Measurements from ENCODE around the gene SCN9A.
"Not testable (repeated sequence)": the region's sequence is repeated elsewhere in the genome, so short reads cannot be mapped to it uniquely, and the experiment has no call there.

Gene SCN9A

GRCh38 chr2:166365239-166365638 is 10.5 kb downstream of the SCN9A start:
- H3K4me3 ChIP-seq (ENCODE audit: low read depth, low read length) = no peak overlapping the region
- no peak for TF ChIP-seq CTCF (IDR thresholded peaks at IDR 0.05; ENCODE audit: borderline replicate concordance, insufficient read depth, low read depth, low read length)

- no peak overlapping the region for H3K4me3 ChIP-seq (ENCODE audit: low read depth, low read length)
Measured at GRCh38 chr2:166364476-166365161, 11.1 kb downstream of the SCN9A start.

GRCh38 chr2:166361351-166362153 is 14.2 kb downstream of the SCN9A start:
- no peak overlapping the region for H3K4me3 ChIP-seq (ENCODE audit: low read depth, low read length)
- peak; percentile 24; the same call in 1 of the 2 replicates for TF ChIP-seq CTCF (IDR thresholded peaks at IDR 0.05; ENCODE audit: borderline replicate concordance, insufficient read depth, low read depth, low read length)

More at GRCh38 chr2:166364476-166365161, 11.1 kb downstream of the SCN9A start:
- TF ChIP-seq CTCF (IDR thresholded peaks at IDR 0.05; ENCODE audit: borderline replicate concordance, insufficient read depth, low read depth, low read length) = no peak

GRCh38 chr2:166360906-166361305 is 14.8 kb downstream of the SCN9A start:
- H3K4me3 ChIP-seq (ENCODE audit: low read depth, low read length) = no peak overlapping the region
- TF ChIP-seq CTCF (IDR thresholded peaks at IDR 0.05; ENCODE audit: borderline replicate concordance, insufficient read depth, low read depth, low read length) = no peak

GRCh38 chr2:166360426-166360825 is 15.3 kb downstream of the SCN9A start:
- no peak for TF ChIP-seq CTCF (IDR thresholded peaks at IDR 0.05; ENCODE audit: borderline replicate concordance, insufficient read depth, low read depth, low read length)

GRCh38 chr2:166357950-166358321 is 17.8 kb downstream of the SCN9A start:
- not testable (repeated sequence) for H3K4me3 ChIP-seq (ENCODE audit: low read depth, low read length)

More at GRCh38 chr2:166360426-166360825, 15.3 kb downstream of the SCN9A start:
- H3K4me3 ChIP-seq (ENCODE audit: low read depth, low read length) = no peak overlapping the region

- no peak overlapping the region for H3K4me3 ChIP-seq (ENCODE audit: low read depth, low read length)
- no peak for TF ChIP-seq CTCF (IDR thresholded peaks at IDR 0.05; ENCODE audit: borderline replicate concordance, insufficient read depth, low read depth, low read length)
Measured at GRCh38 chr2:166357068-166357949, 18.4 kb downstream of the SCN9A start.
